HG03103 (cell line): ENCODE results near the gene ZNF883.

Experiments used
- ATAC-seq: cut with Tn5 transposase; IDR thresholded peaks from one replicate; pipeline ENCODE4 v1.9.1; 2021; ENCODE audit warnings: low read depth; ENCODE audit not compliant: unreplicated experiment

ZNF883 gene

DNA sequence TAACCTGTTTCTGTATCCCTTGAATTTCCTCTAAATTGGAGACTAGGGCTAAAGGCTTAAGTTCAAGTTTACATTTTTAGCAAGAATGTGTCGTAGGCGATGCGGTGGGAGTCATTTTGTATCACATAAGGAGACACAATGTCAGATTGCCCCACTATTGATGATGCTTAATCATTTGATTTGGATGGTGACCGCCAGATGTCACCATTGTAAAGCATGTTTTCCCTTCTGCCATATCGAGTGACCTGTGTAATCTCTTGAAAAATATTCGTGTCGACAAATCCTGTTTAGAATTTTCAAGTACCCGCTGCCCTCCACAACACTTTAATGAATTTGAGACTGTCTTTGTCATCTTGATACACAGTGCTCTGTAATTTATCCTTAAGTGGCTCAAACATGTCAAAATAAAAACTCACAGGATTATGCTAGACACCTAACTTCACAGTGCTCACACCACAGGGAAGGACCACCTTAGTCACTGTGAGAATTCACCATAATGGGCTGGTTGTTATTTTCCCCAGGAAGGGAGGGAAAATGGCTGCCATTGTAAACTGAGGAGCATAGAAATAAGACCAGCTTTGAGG is 86.8 kb downstream of the ZNF883 start:
- ATAC-seq = no peak

DNA sequence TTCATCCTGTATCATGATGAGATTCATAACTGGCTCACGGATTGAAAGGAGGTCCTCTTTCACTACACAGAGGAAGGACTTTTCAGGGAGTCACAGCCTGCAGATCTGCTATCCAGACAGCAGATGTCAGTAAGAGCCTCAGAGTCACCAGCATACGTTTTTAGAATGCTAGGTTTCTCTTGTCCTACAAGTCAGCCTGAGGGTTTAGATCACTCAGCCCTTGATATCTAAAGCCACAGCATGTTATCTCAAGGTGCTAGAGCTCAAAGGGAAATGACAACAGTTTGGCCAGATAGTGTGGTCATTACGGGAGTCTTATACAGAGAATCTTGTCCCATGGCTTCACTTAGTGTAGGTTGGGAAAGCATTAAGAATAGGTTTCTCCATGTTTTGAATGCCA is 90.4 kb downstream of the ZNF883 start:
- ATAC-seq = peak; percentile 77

DNA sequence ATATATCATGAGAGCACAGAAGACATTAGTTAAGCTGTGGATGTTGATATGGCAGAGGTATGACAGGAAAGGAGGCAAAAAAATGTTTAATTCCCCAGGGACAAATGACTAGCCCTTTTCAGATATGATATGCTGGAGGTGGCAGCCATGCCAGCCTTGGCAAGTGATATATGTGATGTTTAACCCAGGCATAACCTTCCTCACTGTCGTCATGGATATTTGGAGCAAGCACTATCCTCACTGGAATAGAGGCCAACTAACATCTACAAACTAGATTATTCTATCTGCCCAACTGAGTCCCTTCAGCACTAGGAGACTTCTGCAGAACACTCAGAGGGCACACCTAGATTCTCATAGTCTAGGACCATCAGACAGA is 94.0 kb downstream of the ZNF883 start:
- no peak for ATAC-seq

DNA sequence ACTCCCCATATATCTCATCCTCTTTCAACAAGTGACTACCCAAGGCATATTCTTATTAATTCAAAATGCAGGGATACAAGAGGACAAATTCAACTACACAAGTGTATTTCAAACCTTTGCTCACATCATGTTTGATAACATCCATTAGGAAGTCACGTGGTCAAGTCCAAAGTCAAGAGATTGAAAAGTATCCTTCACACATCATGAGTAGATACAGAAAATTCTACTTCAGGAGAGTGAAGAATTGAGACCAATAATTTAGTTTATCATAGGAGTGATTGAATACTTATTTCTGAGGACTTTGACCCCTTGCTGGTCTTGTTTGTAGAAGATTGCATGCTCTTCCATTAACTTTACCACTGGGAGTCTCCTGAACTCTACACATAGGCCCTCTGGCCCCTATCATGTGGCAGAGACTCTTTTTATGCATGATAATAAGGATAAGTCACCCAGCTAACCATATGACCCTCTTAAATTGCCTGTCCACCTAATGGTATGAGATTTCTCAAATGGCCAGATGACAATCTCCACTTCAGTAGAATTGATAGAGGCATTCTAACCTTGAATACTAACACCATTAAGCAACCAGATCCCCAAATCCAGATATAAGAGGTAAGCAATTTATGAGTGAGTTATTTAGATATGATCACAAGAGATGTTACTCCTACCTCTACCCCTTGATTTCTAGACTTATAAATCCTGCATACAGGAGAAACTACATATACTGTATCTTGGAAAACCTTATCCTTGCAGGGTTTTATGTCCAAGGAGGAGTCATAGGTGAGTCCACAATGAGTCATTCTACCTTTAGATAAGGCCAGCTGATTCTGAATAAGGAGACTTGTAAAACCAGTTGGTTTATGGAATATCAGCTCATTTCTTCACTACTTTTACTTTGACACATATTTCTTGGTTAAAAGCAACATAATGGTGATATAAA is 94.7 kb downstream of the ZNF883 start:
- ATAC-seq = no peak

DNA sequence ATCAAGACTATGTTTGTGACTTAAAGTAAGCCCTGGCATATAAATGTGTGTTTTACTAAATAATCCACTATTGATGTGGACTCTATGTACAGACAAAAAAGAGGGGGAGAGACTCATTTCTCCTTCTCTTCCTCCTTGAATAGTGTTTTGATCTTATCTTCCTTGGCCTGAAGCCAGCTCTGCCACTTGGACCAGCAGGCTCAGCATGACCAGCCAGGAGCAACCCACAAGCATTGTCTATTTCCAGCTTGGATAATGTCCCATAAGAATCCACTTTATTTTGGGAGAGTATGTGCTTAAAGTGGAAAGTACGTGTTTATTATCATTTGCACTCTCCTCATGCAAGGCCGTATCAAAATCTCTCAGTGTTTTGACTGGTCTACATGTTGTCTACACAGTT is 97.5 kb downstream of the ZNF883 start:
- ATAC-seq = no peak

- no peak for ATAC-seq
Observed at GRCh38 chr9:112913326-112913725, 98.7 kb downstream of the ZNF883 start.

- ATAC-seq = no peak
Observed at GRCh38 chr9:112912636-112913035, 99.4 kb downstream of the ZNF883 start.

- ATAC-seq = no peak
Observed at GRCh38 chr9:112911736-112912135, 100.3 kb downstream of the ZNF883 start.
